NCI-H146 treated with DMSO at 0.1 percent for 48 hours (cell line): ENCODE results near the gene ADGRV1.
"Not testable (repeated sequence)": the region's sequence is repeated elsewhere in the genome, so short reads cannot be mapped to it uniquely, and the experiment has no call there.

Source experiments
- DNase-seq: peaks from one replicate; lab custom pipeline; 2025; ENCODE audit not compliant: unreplicated experiment; lab: John Stamatoyannopoulos, UW

The ADGRV1 gene

DNA sequence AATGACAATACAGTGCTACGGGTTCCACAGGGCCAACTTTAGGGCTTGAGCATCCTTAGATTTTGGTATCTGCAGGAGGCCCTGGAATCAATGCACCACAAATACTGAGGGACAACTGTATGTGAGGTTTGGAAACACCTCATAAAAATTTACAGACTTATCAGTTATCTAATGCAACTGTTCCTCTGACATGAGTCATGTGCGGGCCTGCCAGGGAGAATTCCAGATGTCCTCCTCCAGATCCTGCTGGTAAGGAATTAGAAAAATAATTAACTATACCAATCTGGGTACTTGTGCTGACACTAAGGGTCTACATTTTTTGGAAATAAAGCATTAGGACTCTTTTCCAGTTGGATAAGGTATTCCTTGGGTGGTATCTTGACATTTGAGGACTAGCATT is 491.2 kb downstream of the ADGRV1 start:
- DNase-seq: no peak

DNA sequence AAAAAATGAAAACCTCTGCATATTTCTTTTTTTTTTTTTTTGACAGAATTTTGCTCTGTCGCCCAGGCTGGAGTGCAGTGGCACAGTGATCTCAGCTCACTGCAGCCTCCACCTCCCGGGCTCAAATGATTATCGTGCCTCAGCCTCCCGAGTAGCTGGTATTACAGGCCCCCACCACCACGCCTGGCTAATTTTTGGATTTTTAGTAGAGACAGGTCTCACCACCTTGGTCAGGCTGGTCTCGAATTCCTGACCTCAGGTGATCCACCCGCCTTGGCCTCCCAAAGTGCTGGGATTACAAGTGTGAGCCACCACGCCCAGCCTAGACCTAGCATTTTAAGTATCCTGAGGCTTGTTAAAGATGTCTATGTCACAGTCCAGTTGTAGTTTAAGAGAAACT is 493.8 kb downstream of the ADGRV1 start:
- DNase-seq: not testable (repeated sequence)

DNA sequence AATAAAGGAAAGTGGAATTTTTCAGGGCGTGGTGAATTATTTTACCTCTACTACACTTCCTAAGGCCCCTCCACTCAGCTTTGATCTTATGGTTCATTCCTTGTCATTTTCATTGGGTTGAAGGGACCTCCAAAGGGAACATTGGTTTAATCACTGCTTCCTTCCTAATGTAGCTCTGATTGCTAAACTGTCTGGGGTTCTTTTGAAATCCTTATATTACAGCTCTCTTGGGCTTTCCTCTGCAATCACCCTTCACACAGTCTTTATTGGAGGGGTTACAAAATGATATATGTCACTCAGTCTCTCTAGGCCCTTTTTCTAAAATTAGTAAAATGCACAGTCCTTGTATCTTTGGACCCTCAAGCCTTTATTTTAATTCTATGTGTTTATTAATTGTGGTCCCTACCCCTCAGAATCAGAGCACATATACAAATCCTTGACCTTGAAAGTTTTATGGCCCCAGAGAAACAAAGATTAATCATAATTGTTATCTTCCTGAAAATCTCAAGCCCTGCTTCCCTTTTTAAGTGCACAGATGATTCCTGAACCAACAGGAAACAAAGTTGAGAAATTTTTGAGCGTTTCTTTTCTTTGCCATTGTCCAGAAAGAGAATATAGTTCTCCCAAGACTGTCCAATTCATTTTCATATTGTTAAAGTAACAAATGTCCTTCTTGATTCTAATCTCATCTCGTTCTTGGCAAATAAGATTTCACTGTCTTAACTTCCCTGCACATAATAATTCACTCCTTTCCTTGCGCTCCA is 494.6 kb downstream of the ADGRV1 start:
- DNase-seq: no peak

- DNase-seq: no peak
Observed at GRCh38 chr5:91053741-91054025, 495.1 kb downstream of the ADGRV1 start.

DNA sequence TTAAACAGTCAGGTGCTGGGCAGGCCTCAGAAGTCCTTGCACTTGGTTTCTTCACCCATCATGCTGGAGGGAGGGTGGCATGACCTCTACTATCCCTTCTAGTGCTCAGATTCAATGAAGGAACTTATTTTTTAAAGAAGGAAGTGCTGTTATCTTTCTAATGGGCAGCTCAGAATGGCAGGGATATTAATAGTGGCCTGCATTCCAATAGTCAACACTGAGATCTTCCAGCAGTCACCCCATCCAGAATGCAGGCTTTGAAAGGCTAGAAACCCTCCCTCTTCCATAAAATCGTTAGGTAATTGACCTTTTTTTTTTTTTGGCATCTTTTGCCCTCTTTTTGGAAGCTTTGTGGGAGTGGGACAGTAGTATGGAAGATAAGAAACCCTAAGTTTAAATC is 499.6 kb downstream of the ADGRV1 start:
- DNase-seq: no peak

DNA sequence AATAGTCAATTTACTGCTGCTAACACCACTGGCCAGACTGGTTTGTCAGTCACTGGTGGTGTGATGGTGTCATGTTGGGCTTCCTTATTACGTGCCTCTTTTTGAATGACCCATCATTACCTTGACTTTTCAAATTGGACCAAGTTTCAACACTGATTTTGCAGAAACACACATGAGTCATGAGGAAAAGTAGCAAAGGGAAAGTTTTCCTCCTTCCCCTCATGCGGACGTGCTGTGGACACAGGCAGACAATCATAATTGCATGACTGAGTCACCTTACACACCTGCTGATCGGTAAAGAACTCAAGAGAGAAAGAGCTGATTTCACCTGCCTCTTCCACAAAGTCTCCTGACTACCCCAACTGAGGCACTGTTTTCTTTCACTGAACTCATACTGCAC is 500.0 kb downstream of the ADGRV1 start:
- DNase-seq: no peak

- DNase-seq: no peak
Observed at GRCh38 chr5:91059409-91059808, 500.8 kb downstream of the ADGRV1 start.

- no peak for DNase-seq
Observed at GRCh38 chr5:91061094-91061493, 502.5 kb downstream of the ADGRV1 start.

GRCh38 chr5:91061946-91062562 is 503.5 kb downstream of the ADGRV1 start:
- DNase-seq: no peak

- not testable (repeated sequence) for DNase-seq
Observed at GRCh38 chr5:91063098-91063690, 504.6 kb downstream of the ADGRV1 start.

DNA sequence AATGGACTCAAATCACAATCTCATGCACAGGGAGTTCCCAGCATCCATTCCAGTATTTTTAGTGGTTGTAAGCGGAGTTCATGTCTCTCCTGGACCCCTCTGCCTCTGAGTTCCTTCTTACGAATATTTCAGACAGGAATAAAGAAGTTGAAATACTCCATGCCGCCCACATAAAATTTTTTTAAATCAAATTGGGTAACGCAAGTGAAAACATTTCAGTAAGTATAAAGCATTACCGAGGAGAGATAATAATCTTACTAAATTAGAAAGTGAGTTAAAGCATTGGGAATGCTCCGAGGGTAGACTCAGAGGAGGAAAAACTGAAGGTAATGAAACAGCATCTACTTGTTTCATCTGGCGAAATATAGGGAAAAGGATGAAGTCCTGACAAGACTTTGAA is 506.9 kb downstream of the ADGRV1 start:
- DNase-seq: no peak

GRCh38 chr5:91069364-91069763 is 510.8 kb downstream of the ADGRV1 start:
- no peak for DNase-seq

- DNase-seq: no peak
Observed at GRCh38 chr5:91070761-91071550, 512.4 kb downstream of the ADGRV1 start.

- no peak for DNase-seq
Observed at GRCh38 chr5:91072881-91073280, 514.3 kb downstream of the ADGRV1 start.

GRCh38 chr5:91074615-91075014 is 516.0 kb downstream of the ADGRV1 start:
- DNase-seq: no peak

DNA sequence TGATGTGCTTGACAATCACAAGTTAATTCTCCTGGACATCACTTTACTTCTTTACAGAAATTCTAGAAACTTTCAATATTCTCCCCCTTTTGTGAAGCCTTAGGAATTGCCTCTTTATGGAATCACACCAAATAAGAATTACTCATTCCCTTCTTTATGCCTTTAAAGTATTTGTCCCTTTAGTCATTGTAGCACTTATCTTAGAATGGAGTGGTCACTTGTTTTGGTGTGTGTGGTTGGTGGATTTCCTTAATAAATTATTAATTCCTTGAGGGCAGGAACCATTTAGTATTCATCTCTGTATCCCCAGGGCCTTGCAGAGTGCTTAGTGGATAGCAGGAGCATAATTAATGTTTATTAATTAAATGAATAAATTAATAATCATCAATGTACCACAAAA is 517.5 kb downstream of the ADGRV1 start:
- DNase-seq: no peak

GRCh38 chr5:91077623-91078022 is 519.0 kb downstream of the ADGRV1 start:
- no peak for DNase-seq

GRCh38 chr5:91079037-91079436 is 520.4 kb downstream of the ADGRV1 start:
- no peak for DNase-seq

- no peak for DNase-seq
Observed at GRCh38 chr5:91089758-91090157, 531.2 kb downstream of the ADGRV1 start.

DNA sequence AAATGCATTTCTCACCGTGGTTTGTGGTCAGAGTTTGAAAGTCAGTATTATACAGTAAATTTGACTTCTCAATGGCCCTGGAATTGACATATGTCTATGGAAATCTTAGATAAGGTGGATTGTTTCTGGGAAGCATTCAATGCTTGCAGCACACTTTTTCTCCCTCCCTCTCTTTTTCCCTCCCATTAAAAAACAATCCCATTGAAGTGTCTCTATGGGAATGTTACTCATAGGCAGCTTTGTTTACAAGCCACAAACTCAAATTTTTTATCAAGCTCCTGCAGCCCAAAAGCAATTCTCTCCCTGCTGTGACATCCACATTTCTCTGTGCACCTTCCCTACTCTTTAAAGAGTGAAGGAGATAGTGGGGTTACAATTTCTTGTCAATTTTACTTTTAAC is 532.4 kb downstream of the ADGRV1 start:
- no peak for DNase-seq

DNA sequence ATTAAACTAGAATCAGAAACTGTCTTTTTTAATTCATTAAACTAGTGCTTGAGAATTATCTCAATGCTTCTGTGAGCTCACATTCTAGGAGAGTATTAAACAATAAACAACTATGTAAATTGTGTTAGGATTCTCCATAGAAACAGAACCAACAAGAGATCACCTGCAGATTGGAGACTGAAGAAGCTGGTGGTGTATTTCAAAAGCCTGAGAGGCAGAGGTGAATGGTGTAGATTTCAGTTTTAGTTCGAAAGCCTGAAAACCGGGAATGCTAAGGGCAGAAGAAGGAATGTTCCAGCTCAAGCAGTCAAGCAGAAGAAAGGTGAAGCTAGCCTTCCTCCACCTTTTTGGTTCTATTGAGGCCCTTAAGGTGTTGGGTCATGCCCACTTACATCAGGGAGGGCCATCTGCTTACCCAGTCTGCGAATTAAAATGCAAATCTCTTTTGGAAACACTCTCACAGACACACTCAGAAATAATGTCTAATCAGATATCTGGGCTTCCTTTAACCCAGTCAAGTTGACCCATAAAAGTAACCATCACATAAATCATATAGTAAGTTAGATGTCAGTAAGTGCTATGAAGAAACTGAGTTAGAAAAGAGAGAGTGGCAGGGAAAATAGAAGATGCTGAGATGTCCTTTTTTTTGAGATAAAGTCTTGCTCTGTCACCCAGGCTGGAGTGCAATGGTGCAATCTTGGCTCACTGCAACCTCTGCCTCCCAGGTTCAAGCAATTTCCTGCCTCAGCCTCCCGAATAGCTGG is 533.1 kb downstream of the ADGRV1 start:
- no peak for DNase-seq
